K562 (cell line): ENCODE results near the gene ZBTB18. TPM values are rescaled to one million over a fixed set of nuclear protein-coding genes. Genes with fewer than 3 reads are reported as not detected.

ENCODE experiments used
- ATAC-seq: fragments of 200-7000 bp; cut with Tn5 transposase; 3 replicates; pipeline ENCODE4 v1.9.1; 2020; ENCODE audit warnings: moderate library complexity
- Bru-seq: library from RNA; stranded (reverse); fragments of 400-500 nt; gene quantifications from one replicate; lab custom pipeline; 2021; lab: Mats Ljungman, UMichigan
- BruChase-seq, 2 experiments: library from RNA; stranded (reverse); fragments of 400-500 nt; gene quantifications; one replicate each; lab custom pipeline; 2021; lab: Mats Ljungman, UMichigan
- BruUV-seq: library from RNA; stranded (reverse); fragments of 400-500 nt; replicated peaks from 2 replicates; lab custom pipeline; 2021; lab: Mats Ljungman, UMichigan
- CTCF ChIA-PET: fragments of 300-600 bp; formaldehyde crosslinking; extraction: SDS; loops from one replicate; lab custom pipeline; 2021; ENCODE audit warnings: low intra/inter-chr PET ratio; lab: Yijun Ruan, JAX
- POLR2A ChIA-PET: fragments of 300-600, 350-650 bp; sonication (Branson Sonifier 250); formaldehyde crosslinking; extraction: SDS; loops from one replicate; lab custom pipeline; 2021; ENCODE audit warnings: antibody characterized with exemption, inconsistent platforms; lab: Yijun Ruan, JAX
- DNase-seq, 4 experiments: peaks; one replicate each; pipeline versions ENCODE4 v3.0.0 to v3.0.0-alpha.2; 2011 to 2018; ENCODE audit warnings: low spot score in 3 of 4, mixed read lengths in 3 of 4; ENCODE audit errors: extremely low read depth in 1 of 4
- FAIRE-seq: peaks from 2 replicates; lab custom pipeline; 2011; peaks lifted over from hg19 to GRCh38; lab: Jason Lieb, UNC
- H2AFZ ChIP-seq: 2 replicates; pipeline ENCODE4 v1.6.0; 2011; ENCODE audit warnings: low read depth, low read length, control low read depth, inconsistent platforms
- H3K27ac ChIP-seq: fragments of 200-600 bp; 3 replicates; pipeline ENCODE4 v1.8.0; 2011; ENCODE audit warnings: low read depth, mild to moderate bottlenecking, control low read depth, inconsistent platforms, low read length, moderate library complexity, mixed read lengths; ENCODE audit errors: extremely low read depth
- H3K27me3 ChIP-seq, 2 experiments: fragments of 300-600 bp in 1 of 2; 2 replicates in 1 of 2; 3 replicates in 1 of 2; pipeline versions ENCODE4 v1.6.0 to v1.8.0; 2011; ENCODE audit warnings: inconsistent platforms in 2 of 2, low read length in 2 of 2, mild to moderate bottlenecking in 1 of 2, mixed read lengths in 1 of 2, moderate library complexity in 1 of 2; ENCODE audit not compliant: control insufficient read depth in 2 of 2, insufficient read depth in 2 of 2
- H3K36me3 ChIP-seq: fragments of 300-600 bp; 3 replicates; pipeline ENCODE4 v1.8.0; 2011; ENCODE audit warnings: mild to moderate bottlenecking, low read length, inconsistent platforms; ENCODE audit not compliant: control insufficient read depth, insufficient read depth
- H3K4me1 ChIP-seq, 2 experiments: fragments of 200-600 bp in 1 of 2; replicated peaks in 1 of 2; 2 replicates in 1 of 2; 3 replicates in 1 of 2; pipeline versions ENCODE4 v1.5.1 to v1.8.0; 2011; ENCODE audit warnings: inconsistent platforms in 2 of 2, low read length in 2 of 2, mild to moderate bottlenecking in 1 of 2, mixed read lengths in 1 of 2, moderate library complexity in 1 of 2; ENCODE audit not compliant: control insufficient read depth in 2 of 2, insufficient read depth in 2 of 2
- H3K4me2 ChIP-seq: 2 replicates; pipeline ENCODE4 v1.6.1; 2011; ENCODE audit warnings: low read length, control low read depth, inconsistent platforms, mixed read lengths; ENCODE audit not compliant: insufficient read depth
- H3K4me3 ChIP-seq: fragments of 200-600 bp; sonication (generic), shearing (Covaris generic); 2 replicates; pipeline ENCODE4 v1.5.1; 2016; ENCODE audit warnings: control low read depth, inconsistent platforms
- H3K79me2 ChIP-seq: fragments of 200-600 bp; 3 replicates; pipeline ENCODE4 v1.8.0; 2011; ENCODE audit warnings: low read length, inconsistent platforms; ENCODE audit not compliant: control insufficient read depth, insufficient read depth
- H3K9ac ChIP-seq, 2 experiments: 2 replicates each; pipeline versions ENCODE4 v1.6.0 to v1.6.1; 2011; ENCODE audit warnings: low read depth in 2 of 2, low read length in 2 of 2, control low read depth in 1 of 2, inconsistent platforms in 1 of 2, mild to moderate bottlenecking in 1 of 2, mixed read lengths in 1 of 2; ENCODE audit not compliant: insufficient read depth in 1 of 2
- H3K9me1 ChIP-seq: one replicate; pipeline ENCODE4 v1.6.0; 2011; ENCODE audit warnings: inconsistent platforms, mild to moderate bottlenecking, low read length, moderate library complexity; ENCODE audit not compliant: control insufficient read depth, insufficient read depth
- H3K9me3 ChIP-seq: replicated peaks from 2 replicates; pipeline ENCODE4 v1.5.1; 2011; ENCODE audit warnings: low read depth, low read length, inconsistent platforms; ENCODE audit not compliant: control insufficient read depth, insufficient read depth
- H4K20me1 ChIP-seq: replicated peaks from 2 replicates; pipeline ENCODE4 v1.6.1; 2011; ENCODE audit warnings: low read length, inconsistent platforms, mixed read lengths; ENCODE audit not compliant: control insufficient read depth, insufficient read depth
- BMI1 ChIP-seq: fragments of 150-350 bp; IDR thresholded peaks from 2 replicates; pipeline ENCODE4 v1.6.1; 2014; ENCODE audit warnings: low read length
- CBX2 ChIP-seq: fragments of 200-600 bp; sonication (generic); IDR thresholded peaks from one replicate; pipeline ENCODE4 v1.6.1; 2012; ENCODE audit warnings: mild to moderate bottlenecking, low read length, inconsistent platforms; ENCODE audit not compliant: insufficient read depth, poor library complexity, severe bottlenecking
- CBX8 ChIP-seq: fragments of 200-600 bp; sonication (generic); IDR thresholded peaks from 2 replicates; pipeline ENCODE4 v1.6.1; 2012; ENCODE audit warnings: borderline replicate concordance, mixed run types, low read depth, mild to moderate bottlenecking, moderate library complexity, mixed read lengths, low read length, control low read depth, inconsistent platforms; ENCODE audit not compliant: poor library complexity, severe bottlenecking; ENCODE audit errors: extremely low read depth
- XRCC4 ChIP-seq: IDR thresholded peaks from one replicate; pipeline ENCODE4 v1.6.1; 2011; ENCODE audit not compliant: insufficient read depth, insufficient read length; ENCODE audit errors: extremely low read depth
- ZNF318 ChIP-seq, 2 experiments: fragments of 450-650 bp; IDR thresholded peaks; 2 replicates each; pipeline ENCODE4 v1.6.1; 2016; ENCODE audit warnings: mild to moderate bottlenecking in 2 of 2, borderline replicate concordance in 1 of 2, low read depth in 1 of 2, moderate library complexity in 1 of 2
- ZSCAN29 ChIP-seq: fragments of 450-650 bp; IDR thresholded peaks from 2 replicates; pipeline ENCODE4 v1.6.1; 2017
- WGBS: fragments of 100-300 bp; shearing (Covaris generic); methylation state at CpG from one replicate; pipeline ENCODE4 v1.1.6; 2016; ENCODE audit warnings: low coverage, mixed read lengths; ENCODE audit not compliant: insufficient coverage; ENCODE audit errors: missing lambda C conversion rate; 5-methylcytosine and 5-hydroxymethylcytosine counted together
- in situ Hi-C: fragments of 300-500 bp; cut with MboI; formaldehyde crosslinking; loops from 4 replicates; pipeline ENCODE4 v1.15.0; 2018; ENCODE audit warnings: inconsistent platforms, mixed read lengths
- intact Hi-C: fragments of 100-400 bp; cut with micrococcal nuclease; formaldehyde crosslinking; loops from 2 replicates; pipeline ENCODE4 v1.14.2; 2022
- long read RNA-seq, 3 experiments: library from polyadenylated mRNA in 2 of 3; library from RNA in 1 of 3; unstranded in 2 of 3; stranded (forward) in 1 of 3; transcript quantifications; one replicate each; pipeline ENCODE4 v2.0.0, GENCODE V29; 2019 to 2022
- polyA minus RNA-seq, 3 experiments: library from RNA; depleted of rRNA, polyadenylated mRNA; stranded (reverse); fragments of >200 nt; gene quantifications; 2 replicates each; pipeline ENCODE4 v1.2.3, GENCODE V29; 2011
- polyA plus RNA-seq, 8 experiments: library from polyadenylated mRNA; depleted of rRNA in 4 of 8; stranded (reverse) in 5 of 8; unstranded in 3 of 8; fragments of >200 nt; fragmentation: Nextera tagmentation in 2 of 8; fragmentation: Illumina TruSeq in 1 of 8; extraction: Ambion mirVana in 2 of 8; extraction: Trizol in 1 of 8; gene quantifications; 2 replicates each; pipeline versions ENCODE4 v1.2.1 to v1.2.3, GENCODE V29; 2011 to 2014; ENCODE audit warnings: inconsistent platforms in 1 of 8, missing spikeins in 1 of 8
- total RNA-seq, 7 experiments: library from RNA; depleted of rRNA in 6 of 7; stranded (reverse); fragments of >200 nt in 6 of 7; fragmentation: Illumina TruSeq in 2 of 7; extraction: Trizol in 2 of 7; gene quantifications; 2 replicates each; pipeline versions ENCODE4 v1.2.1 to v1.2.3, GENCODE V29; 2011 to 2021; ENCODE audit warnings: low replicate concordance in 1 of 7

The ZBTB18 gene
- total RNA-seq (2011; cell fraction: chromatin; rRNA removed; ENCODE audit: low replicate concordance): 4.1 and 7.6 TPM in 2 replicates
- total RNA-seq (2011; cell fraction: nucleolus; rRNA removed): 3.3 and 4.6 TPM in 2 replicates
- total RNA-seq (2011; cell fraction: nucleoplasm; rRNA removed): 4.4 and 4.8 TPM in 2 replicates
- total RNA-seq (2014; rRNA removed) (1.4 and 1.5 TPM in 2 replicates), total RNA-seq (2014; rRNA removed; fragmentation: Illumina TruSeq; extraction: Trizol) (1.6 and 2.0 TPM in 2 replicates), total RNA-seq (2015; rRNA removed; fragmentation: Illumina TruSeq; extraction: Trizol) (1.6 and 1.7 TPM in 2 replicates), total RNA-seq (2021) (2.1 and 2.2 TPM in 2 replicates), polyA plus RNA-seq (2011; rRNA removed) (2.6 TPM in 2 replicates), polyA plus RNA-seq (2014; fragmentation: Illumina TruSeq; extraction: Trizol) (1.6 TPM in 2 replicates), polyA plus RNA-seq (2014; fragmentation: Nextera tagmentation; extraction: Ambion mirVana) (under 1 TPM; 0.13 to 0.24 TPM), polyA plus RNA-seq (2014; rRNA removed) (1.7 and 1.8 TPM in 2 replicates), polyA minus RNA-seq (2011; rRNA and poly(A)+ RNA removed) (3.7 and 4.1 TPM in 2 replicates), Bru-seq, nascent RNA (percentile 67 among the genes with signal in this experiment), BruChase-seq, experiment 1, labeled RNA remaining after a 2-hour chase (percentile 70 among the genes with signal in this experiment), BruChase-seq, experiment 2, labeled RNA remaining after a 6-hour chase (percentile 78 among the genes with signal in this experiment)
- polyA plus RNA-seq (2011; cell fraction: cytosol; rRNA removed): 1.6 and 1.8 TPM in 2 replicates
- 6.9 and 7.8 TPM in 2 replicates for polyA plus RNA-seq (2011; cell fraction: nucleus; rRNA removed)
- 1.3 and 1.4 TPM in 2 replicates for polyA plus RNA-seq (2012)
- polyA minus RNA-seq (2011; cell fraction: cytosol; rRNA and poly(A)+ RNA removed): 1.7 and 2.6 TPM in 2 replicates
- polyA minus RNA-seq (2011; cell fraction: nucleus; rRNA and poly(A)+ RNA removed): 2.6 and 4.3 TPM in 2 replicates
- long read RNA-seq, experiment 1, partial matches to known transcripts: 0 of 1 reads
- long read RNA-seq, experiment 1, other reads (novel, unspliced or antisense): 1 of 1 reads
- long read RNA-seq, experiment 2: 0 reads
- long read RNA-seq, experiment 3: 0 reads

- Histone ChIP-seq H4K20me1 (peaks cover 15% of the 10 kb centered on the region; the same call in 1 of the 2 replicates), H3K4me2 (peak within 1 kb of the TSS; percentile 44; the same call in 1 of the 2 replicates), H3K9me1 (peaks cover 3% of the 10 kb centered on the region), H3K27ac (no peak within 1 kb of the TSS), H3K9me3 (no peaks in the 10 kb centered on the region), H3K4me3 (no peak within 1 kb of the TSS), H3K4me1 (peaks cover 13 to 16% of the 10 kb centered on the region in 2 experiments), H3K79me2 (no peaks in the 10 kb centered on the region), H3K36me3 (no peaks in the 10 kb centered on the region), H3K9ac (no peak within 1 kb of the TSS), H3K27me3 (peaks cover 19 to 22% of the 10 kb centered on the region in 2 experiments), H2AFZ (no peak within 1 kb of the TSS)
- POLR2A ChIA-PET: interaction anchor here (0.8 to 1.1 kb wide), 2 partner anchors 12 to 14 kb away, joined by 3 to 4 read pairs; no protein-coding TSS in a partner anchor
- no peak for ATAC-seq
- no peak for DNase-seq
- BruUV-seq: no TSS peak
- CTCF ChIA-PET: no interaction called here
- intact Hi-C loops (no loop called here), in situ Hi-C loops (no loop called here)
- TF ChIP-seq CBX2 (peak; percentile 98), ZNF318 (IDR thresholded peaks at IDR 0.05; ENCODE audit: borderline replicate concordance in 1 of 2, low read depth in 1 of 2) (peak in 1 of 2 experiments; percentile 88; a peak in 1 of 4 replicates), CBX8 (peak; percentile 92), BMI1 (peak; percentile 38), ZSCAN29 (no peak), XRCC4 (no peak)
- no peak for FAIRE-seq
- WGBS: 8% methylated on average over 4 of the region's 4 CpGs
Observed at GRCh38 chr1:244050835-244051444, at the start of gene ZBTB18. TSS of gene ZBTB18 (plus strand) at chr1:244051283. CDS start at chr1:244051432, 149 bp downstream.
